Skin epidermis (tissue), 12 donors: ENCODE results near the gene HEATR5B.
"Not testable (repeated sequence)": the region's sequence is repeated elsewhere in the genome, so short reads cannot be mapped to it uniquely, and the experiment has no call there.

Experiments used
- H3K27ac ChIP-seq, 21 experiments: fragments of 200-600 bp; sonication (generic) in 11 of 21; one replicate each; pipeline ENCODE4 v1.5.0; 2020; ENCODE audit warnings: mild to moderate bottlenecking in 3 of 21, inconsistent platforms in 2 of 21, moderate library complexity in 2 of 21
- H3K4me3 ChIP-seq, 7 experiments: fragments of 200-600 bp; sonication (generic) in 2 of 7; one replicate each; pipeline ENCODE4 v1.5.0; 2020; ENCODE audit warnings: inconsistent platforms in 2 of 7, mild to moderate bottlenecking in 2 of 7, moderate library complexity in 1 of 7

The HEATR5B gene

DNA sequence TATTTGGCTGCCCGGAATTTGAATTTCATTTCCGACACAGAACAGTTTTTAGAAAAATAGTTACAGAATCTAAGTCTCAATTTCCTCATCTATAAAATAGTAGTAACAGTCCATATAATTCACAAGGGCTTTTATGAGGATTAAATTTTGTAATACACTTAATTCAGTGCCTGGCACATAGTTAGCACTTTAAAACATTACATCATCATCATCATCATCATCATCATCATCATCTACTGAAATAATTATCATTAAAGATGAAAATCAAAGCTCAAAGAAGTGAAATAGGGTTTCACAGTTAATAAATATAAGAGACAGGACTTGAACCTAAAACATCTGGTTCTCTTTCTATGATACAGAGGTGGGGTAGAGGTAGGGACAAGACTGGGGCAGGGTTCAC lies 13.2 kb downstream of the HEATR5B start:
- Histone ChIP-seq H3K4me3 (no peak overlapping the region), H3K27ac (no peak overlapping the region)

- no peak overlapping the region for H3K4me3 ChIP-seq
- H3K27ac ChIP-seq = no peak overlapping the region
Measured at GRCh38 chr2:37068686-37069085, 15.5 kb downstream of the HEATR5B start.

GRCh38 chr2:37061776-37062175 lies 22.4 kb downstream of the HEATR5B start:
- Histone ChIP-seq H3K27ac (no peak overlapping the region), H3K4me3 (no peak overlapping the region)

DNA sequence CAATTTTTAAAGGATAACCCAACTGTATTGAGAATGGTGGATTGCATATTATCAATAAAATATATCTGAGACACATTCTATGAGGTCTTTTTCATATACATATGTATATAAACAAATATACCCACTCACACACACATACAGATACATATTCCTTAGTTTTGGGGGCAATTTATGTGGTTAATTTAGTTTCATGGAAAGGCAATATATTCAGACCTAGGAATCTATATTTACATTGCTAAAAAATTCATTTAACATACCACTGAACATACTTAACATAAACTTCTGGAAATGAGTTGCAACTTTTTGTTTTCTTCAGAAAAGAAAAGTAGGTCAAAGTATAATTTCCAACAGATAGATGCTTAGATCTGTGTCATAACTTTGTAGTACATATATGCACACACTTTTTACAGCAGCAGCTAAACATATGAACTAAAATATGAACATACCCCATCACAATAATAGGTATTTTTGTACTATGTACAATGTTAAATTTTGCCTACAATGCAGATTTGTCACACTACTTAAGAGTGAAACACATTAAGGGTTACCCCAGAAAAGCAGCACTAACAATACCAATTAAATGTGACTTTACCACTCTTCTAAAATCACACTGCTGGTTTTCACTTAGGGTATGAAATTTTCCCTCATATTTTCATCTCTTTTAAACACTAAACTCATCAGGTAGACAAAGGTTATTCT lies 23.0 kb downstream of the HEATR5B start:
- no peak overlapping the region for H3K27ac ChIP-seq
- H3K4me3 ChIP-seq = no peak overlapping the region

GRCh38 chr2:37060446-37060845 lies 23.7 kb downstream of the HEATR5B start:
- H3K4me3 ChIP-seq = no peak overlapping the region
- H3K27ac ChIP-seq = no peak overlapping the region

GRCh38 chr2:37059841-37060240 lies 24.3 kb downstream of the HEATR5B start:
- no peak overlapping the region for H3K27ac ChIP-seq
- H3K4me3 ChIP-seq = no peak overlapping the region

GRCh38 chr2:37052600-37053332 lies 31.4 kb downstream of the HEATR5B start:
- no peak overlapping the region for H3K4me3 ChIP-seq

GRCh38 chr2:37039580-37039979 lies 44.6 kb downstream of the HEATR5B start:
- no peak overlapping the region for H3K27ac ChIP-seq
- no peak overlapping the region for H3K4me3 ChIP-seq

More at GRCh38 chr2:37052600-37053332, 31.4 kb downstream of the HEATR5B start:
- peak overlapping the region in 1 of 21 experiments; percentile 17 for H3K27ac ChIP-seq

DNA sequence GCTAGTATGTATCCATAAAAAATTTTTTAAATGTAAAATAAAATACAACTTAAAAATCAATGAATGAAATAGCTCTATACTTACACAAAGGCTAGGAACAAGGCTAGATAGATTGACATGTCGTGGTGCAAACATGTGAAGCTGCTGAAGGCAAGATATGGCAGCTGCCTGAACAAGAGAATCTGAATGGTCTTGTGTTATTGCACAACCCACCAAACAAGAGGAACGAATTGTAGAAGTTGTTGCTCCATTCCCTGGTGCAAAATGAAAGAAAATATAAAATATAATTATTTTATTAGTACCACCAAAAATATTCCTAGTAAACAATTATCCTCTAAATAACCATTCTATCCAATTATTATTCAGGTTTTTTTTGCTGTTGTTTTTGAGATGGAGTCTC lies 46.4 kb downstream of the HEATR5B start:
- Histone ChIP-seq H3K27ac (no peak overlapping the region), H3K4me3 (no peak overlapping the region)

DNA sequence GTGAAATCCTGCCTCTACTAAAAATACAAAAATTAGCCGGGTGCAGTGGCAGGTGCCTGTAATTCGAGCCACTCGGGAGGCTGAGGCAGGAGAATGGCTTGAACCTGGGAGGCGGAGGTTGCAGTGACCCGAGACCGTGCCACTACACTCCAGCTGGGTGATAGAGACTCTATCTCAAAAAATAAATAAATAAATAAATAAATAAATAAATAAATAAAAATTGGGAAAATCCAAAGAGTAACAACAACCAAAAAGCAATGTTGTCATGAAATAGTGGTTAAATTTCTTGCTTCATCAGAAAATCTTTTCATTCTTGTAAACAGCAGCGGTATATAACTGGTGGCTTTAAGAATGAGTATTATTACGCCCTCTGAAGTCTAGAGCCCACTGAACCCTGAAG lies 54.4 kb downstream of the HEATR5B start:
- Histone ChIP-seq H3K4me3 (no peak overlapping the region), H3K27ac (no peak overlapping the region)

DNA sequence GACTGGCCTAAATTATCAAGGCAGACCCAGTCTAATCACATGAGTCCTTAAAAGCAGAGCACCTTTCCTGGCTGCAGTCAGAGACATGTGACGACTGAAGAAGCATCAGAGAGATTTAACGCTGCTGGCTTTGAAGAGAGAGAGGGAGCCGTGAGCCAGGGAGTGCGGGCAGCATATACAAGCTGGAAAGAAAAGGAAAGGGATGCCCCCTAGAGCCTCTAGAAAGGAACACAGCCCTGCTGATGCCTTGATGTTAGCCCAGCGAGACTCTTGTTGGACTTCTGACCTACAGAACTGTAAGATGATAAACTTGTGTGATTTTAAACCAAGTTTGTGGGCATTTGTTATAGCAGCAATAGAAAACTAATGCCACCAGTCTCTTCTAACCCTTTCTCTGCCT lies 58.1 kb downstream of the HEATR5B start:
- no peak overlapping the region for H3K4me3 ChIP-seq
- H3K27ac ChIP-seq = no peak overlapping the region

GRCh38 chr2:37020887-37021796 lies 63.0 kb downstream of the HEATR5B start:
- no peak overlapping the region for H3K4me3 ChIP-seq
- peak overlapping the region in 5 of 21 experiments; percentile 0 to 42 (median 28) for H3K27ac ChIP-seq

DNA sequence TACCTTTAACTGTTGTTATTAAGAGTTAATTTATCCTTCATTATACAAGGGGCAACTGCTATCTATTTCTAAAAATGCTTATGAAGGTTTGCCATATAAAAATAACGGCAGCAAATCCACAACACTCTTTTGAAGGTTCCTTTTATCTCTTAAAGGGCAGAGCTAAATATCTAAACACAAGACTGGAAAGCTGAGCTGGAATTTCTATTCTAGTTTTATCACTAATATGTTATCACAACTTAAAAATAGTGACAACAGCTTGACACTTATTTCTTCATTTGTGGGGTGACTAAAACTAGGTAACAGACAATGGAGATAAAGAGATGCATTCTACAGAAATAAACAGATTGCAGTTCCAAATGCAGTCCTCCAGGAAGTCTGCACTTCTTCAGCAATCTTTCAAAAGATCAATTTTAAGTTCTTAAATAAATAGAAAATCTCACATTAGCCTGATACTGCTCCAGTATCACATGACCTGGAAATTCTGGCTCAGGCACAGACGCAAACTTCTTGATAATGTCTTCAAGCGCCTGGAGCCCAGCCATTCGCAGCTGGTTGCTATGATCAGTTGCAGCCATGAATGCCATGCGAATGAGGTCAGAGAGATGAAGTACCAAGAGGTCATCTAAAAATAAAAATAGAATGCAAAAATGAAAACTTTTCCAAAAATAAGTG lies 63.8 kb downstream of the HEATR5B start:
- Histone ChIP-seq H3K4me3 (no peak overlapping the region), H3K27ac (peak overlapping the region in 3 of 21 experiments; percentile 8 to 29 (median 28))

DNA sequence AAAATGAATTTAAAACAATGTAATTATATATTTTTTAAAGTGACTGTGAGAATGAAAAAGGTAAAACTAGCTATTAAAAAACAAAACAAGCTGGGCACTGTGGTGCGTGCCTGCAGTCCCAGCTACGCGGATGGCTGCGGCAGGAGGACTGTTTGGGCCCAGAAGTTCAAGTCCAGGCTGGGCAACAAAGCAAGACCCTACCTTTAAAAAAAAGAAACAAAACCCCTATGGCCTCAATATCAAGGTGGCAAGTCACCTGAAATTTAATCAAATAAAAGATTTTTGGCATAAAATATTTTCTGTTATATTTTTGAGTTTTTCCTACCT lies 70.9 kb downstream of the HEATR5B start:
- Histone ChIP-seq H3K4me3 (no peak overlapping the region), H3K27ac (no peak overlapping the region)

DNA sequence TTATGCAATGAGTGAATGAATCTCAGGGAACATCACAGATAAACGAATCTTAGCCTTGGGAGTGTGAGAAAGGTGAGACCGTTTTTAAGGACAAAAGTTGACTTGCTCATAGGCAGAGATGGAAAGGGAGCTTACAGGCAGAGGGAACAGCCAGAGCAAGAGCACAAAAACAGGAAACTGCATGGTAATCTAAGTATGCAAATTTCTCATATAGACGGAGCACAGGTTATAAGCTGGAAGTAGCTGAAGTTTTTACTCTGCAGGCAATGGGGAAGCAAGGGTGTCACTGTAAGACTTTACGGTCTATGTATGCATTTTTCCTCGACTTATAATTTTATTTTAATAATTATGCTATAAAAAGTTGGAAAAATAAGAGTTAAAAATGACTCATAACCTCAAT lies 73.0 kb downstream of the HEATR5B start:
- Histone ChIP-seq H3K4me3 (no peak overlapping the region), H3K27ac (no peak overlapping the region)

- H3K27ac ChIP-seq = no peak overlapping the region
- no peak overlapping the region for H3K4me3 ChIP-seq
Measured at GRCh38 chr2:37005118-37005868, 78.9 kb downstream of the HEATR5B start.

GRCh38 chr2:37000988-37001556 lies 83.1 kb downstream of the HEATR5B start:
- no peak overlapping the region for H3K27ac ChIP-seq

GRCh38 chr2:37000318-37000717 lies 83.9 kb downstream of the HEATR5B start:
- H3K4me3 ChIP-seq = no peak overlapping the region
- no peak overlapping the region for H3K27ac ChIP-seq

More at GRCh38 chr2:37000988-37001556, 83.1 kb downstream of the HEATR5B start:
- no peak overlapping the region for H3K4me3 ChIP-seq

- not testable (repeated sequence) for H3K27ac ChIP-seq, H3K4me3 ChIP-seq
Measured at GRCh38 chr2:36999416-36999815, 84.8 kb downstream of the HEATR5B start.
